RWPE2 (cell line): ENCODE data around the gene LHX2.

Experiments
- ATAC-seq: fragments of 200-7000 bp; cut with Tn5 transposase; 3 replicates; pipeline ENCODE4 v1.9.1; 2021; ENCODE audit warnings: low read depth
- DNase-seq: peaks from one replicate; pipeline ENCODE4 v3.0.0-alpha.2; 2020; ENCODE audit warnings: low spot score
- H3K27ac ChIP-seq: fragments of 450-650 bp; 2 replicates; pipeline ENCODE4 v1.5.1; 2017; ENCODE audit warnings: mild to moderate bottlenecking; ENCODE audit not compliant: poor library complexity, severe bottlenecking
- H3K27me3 ChIP-seq: fragments of 250-450 bp; sonication (Bioruptor Pico); 2 replicates; pipeline ENCODE4 v1.5.1; 2021; ENCODE audit warnings: mild to moderate bottlenecking, moderate library complexity; ENCODE audit not compliant: insufficient read depth, poor library complexity, severe bottlenecking
- H3K36me3 ChIP-seq: fragments of 250-450 bp; sonication (Bioruptor Pico); 2 replicates; pipeline ENCODE4 v1.5.1; 2020; ENCODE audit warnings: low read depth, mild to moderate bottlenecking, moderate library complexity
- H3K4me1 ChIP-seq: fragments of 250-450 bp; sonication (Bioruptor Pico); 2 replicates; pipeline ENCODE4 v1.5.1; 2021; ENCODE audit warnings: mild to moderate bottlenecking, moderate library complexity; ENCODE audit not compliant: insufficient read depth, poor library complexity, severe bottlenecking
- H3K4me3 ChIP-seq: fragments of 250-450 bp; sonication (Bioruptor Pico); 2 replicates; pipeline ENCODE4 v1.5.1; 2021; ENCODE audit warnings: mild to moderate bottlenecking, moderate library complexity; ENCODE audit not compliant: severe bottlenecking
- H3K9me3 ChIP-seq: fragments of 250-450 bp; sonication (Bioruptor Pico); 2 replicates; pipeline ENCODE4 v1.5.1; 2021; ENCODE audit warnings: mild to moderate bottlenecking, moderate library complexity; ENCODE audit not compliant: severe bottlenecking
- TF ChIP-seq, protein P1 (sequence below): fragments of 450-650 bp; IDR thresholded peaks from one replicate; pipeline ENCODE4 v1.5.1; 2017; ENCODE audit warnings: mild to moderate bottlenecking, moderate library complexity; ENCODE audit not compliant: poor library complexity, severe bottlenecking

Gene LHX2

DNA sequence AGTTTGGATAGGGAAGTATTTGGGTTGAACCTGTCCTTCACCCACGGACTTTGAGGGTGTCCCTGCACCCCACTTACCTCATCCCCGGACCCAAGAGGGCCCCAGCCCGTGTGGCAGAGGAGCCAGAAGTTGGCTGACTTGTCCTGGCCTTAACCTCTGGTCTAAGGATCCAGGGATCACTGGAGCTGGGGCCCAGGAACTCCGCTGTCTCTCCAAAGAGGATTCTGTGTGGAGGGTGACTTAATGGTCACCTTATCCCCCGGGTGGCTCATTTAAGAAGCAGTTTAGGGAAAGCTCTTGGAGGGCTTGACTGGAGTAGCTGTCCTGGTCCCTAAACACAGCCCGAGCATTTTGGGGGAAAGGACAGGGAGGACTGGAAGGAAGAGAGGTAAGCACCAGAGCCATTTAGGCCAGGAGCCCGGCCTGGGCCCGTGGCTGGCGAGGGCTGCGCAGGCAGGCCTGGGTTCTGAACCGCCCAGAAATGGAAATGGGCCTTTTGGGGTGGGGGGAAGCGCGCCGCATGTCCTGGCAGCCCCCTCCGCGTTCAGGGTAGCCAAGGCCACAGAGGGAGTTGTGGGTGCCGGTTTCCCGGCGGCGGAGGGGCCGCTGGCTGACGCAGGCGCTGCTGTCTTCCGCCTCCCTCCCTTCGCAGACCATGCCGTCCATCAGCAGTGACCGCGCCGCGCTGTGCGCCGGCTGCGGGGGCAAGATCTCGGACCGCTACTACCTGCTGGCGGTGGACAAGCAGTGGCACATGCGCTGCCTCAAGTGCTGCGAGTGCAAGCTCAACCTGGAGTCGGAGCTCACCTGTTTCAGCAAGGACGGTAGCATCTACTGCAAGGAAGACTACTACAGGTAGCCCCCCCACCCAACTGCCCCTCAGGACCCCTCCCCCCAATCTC lies 2.0 kb downstream of the LHX2 start:
- DNase-seq, result no peak
- H3K27me3 ChIP-seq, result peaks cover 97% of the 10 kb centered on the region
- no peak overlapping the region for H3K4me3 ChIP-seq

DNA sequence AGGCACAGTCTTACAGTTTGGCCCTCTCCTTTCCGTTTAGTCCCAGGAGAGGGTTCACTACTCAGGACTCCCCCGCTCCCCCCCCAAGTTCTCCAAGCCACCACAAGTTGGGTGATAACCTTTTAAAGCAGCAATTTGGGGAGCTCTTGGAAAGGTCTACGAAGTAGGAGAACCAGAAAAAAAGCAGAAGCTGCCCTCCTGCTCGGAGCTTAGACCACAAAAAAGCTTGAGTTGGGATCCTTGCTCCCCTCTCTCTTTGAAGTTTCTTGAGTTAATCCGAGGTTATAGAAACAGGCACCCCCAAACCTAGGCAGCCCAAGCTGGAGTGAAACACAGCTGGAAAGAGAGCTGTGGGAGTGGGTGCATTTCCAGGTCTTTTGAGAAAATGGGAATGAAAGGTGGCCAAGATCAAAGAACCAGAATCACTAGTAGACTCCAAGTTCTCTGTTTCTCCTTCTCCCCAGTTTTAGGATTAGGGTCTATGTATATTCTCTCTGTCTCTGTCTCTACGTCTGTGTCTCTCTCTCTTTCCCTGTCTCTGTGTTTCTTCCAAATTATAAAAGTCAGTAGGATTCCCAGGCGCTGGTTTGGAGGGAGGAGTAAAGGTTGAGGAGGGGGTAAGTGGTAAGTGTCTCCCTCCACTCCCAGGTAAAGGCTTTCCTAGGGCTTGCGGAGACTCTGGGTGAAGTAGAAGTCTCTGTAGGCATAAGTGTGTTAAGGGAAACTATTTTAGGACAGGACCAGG lies 2.8 kb downstream of the LHX2 start:
- TF ChIP-seq, protein P1, sequence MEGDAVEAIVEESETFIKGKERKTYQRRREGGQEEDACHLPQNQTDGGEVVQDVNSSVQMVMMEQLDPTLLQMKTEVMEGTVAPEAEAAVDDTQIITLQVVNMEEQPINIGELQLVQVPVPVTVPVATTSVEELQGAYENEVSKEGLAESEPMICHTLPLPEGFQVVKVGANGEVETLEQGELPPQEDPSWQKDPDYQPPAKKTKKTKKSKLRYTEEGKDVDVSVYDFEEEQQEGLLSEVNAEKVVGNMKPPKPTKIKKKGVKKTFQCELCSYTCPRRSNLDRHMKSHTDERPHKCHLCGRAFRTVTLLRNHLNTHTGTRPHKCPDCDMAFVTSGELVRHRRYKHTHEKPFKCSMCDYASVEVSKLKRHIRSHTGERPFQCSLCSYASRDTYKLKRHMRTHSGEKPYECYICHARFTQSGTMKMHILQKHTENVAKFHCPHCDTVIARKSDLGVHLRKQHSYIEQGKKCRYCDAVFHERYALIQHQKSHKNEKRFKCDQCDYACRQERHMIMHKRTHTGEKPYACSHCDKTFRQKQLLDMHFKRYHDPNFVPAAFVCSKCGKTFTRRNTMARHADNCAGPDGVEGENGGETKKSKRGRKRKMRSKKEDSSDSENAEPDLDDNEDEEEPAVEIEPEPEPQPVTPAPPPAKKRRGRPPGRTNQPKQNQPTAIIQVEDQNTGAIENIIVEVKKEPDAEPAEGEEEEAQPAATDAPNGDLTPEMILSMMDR, result no peak
- Histone ChIP-seq H3K4me3 (no peak overlapping the region), H3K4me1 (no peaks in the 10 kb centered on the region), H3K27me3 (peaks cover 97% of the 10 kb centered on the region), H3K9me3 (no peaks in the 10 kb centered on the region), H3K36me3 (no peaks in the 10 kb centered on the region), H3K27ac (no peak overlapping the region)
- no peak for DNase-seq
- ATAC-seq, result no peak

More for the DNA sequence above, 2.0 kb downstream of the LHX2 start:
- no peak for ATAC-seq
- Histone ChIP-seq H3K36me3 (no peaks in the 10 kb centered on the region), H3K9me3 (no peaks in the 10 kb centered on the region), H3K4me1 (no peaks in the 10 kb centered on the region), H3K27ac (no peak overlapping the region)
- TF ChIP-seq, protein P1, result no peak

DNA sequence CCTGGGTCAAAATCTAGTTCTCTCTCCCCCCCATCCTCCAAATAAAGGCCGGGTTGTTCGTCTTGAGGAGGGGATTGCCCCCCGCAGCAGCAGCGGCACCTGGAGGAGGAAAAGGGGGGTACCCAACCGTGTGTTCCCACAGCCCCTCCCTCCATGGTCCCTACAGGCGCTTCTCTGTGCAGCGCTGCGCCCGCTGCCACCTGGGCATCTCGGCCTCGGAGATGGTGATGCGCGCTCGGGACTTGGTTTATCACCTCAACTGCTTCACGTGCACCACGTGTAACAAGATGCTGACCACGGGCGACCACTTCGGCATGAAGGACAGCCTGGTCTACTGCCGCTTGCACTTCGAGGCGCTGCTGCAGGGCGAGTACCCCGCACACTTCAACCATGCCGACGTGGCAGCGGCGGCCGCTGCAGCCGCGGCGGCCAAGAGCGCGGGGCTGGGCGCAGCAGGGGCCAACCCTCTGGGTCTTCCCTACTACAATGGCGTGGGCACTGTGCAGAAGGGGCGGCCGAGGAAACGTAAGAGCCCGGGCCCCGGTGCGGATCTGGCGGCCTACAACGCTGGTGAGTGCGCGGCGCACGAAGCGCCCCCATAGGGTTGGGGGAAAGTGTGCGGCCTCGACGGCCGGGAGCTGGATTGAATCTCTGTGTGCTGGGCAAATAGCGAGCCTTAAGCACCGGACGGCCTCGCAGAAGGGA lies 3.5 kb downstream of the LHX2 start:
- ATAC-seq, result no peak
- TF ChIP-seq, protein P1, result no peak
- H3K4me1 ChIP-seq, result no peaks in the 10 kb centered on the region

DNA sequence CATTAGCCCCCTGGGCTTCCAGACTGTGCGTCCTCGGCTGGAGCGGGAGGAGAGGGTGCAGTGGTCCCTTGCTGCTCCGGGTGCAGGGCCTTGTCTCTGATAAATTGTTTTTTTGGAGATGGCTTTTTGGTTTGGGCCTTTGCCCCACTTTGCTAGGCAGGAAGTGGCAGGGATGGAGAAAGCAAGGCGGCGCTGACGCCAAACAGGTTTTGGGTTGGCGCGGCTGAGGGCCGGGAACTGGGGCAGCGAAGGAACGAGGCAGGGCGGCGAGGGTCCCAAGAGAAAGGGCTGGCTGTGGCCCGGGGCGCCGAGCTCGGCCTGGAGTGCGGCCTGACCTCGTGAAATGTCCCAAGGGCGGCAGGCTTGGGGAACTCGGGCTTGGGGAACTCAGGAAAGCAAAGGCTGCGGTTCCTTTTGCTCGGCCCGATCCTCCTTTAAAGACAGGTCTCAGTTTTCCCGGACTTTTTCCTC lies 4.1 kb downstream of the LHX2 start:
- peaks cover 97% of the 10 kb centered on the region for H3K27me3 ChIP-seq
- H3K27ac ChIP-seq, result no peak overlapping the region
- no peak overlapping the region for H3K4me3 ChIP-seq

More for the DNA sequence above, 3.5 kb downstream of the LHX2 start:
- Histone ChIP-seq H3K27me3 (peaks cover 97% of the 10 kb centered on the region), H3K27ac (no peak overlapping the region), H3K36me3 (no peaks in the 10 kb centered on the region), H3K4me3 (no peak overlapping the region), H3K9me3 (no peaks in the 10 kb centered on the region)
- no peak for DNase-seq

More for the DNA sequence above, 4.1 kb downstream of the LHX2 start:
- Histone ChIP-seq H3K9me3 (no peaks in the 10 kb centered on the region), H3K4me1 (no peaks in the 10 kb centered on the region), H3K36me3 (no peaks in the 10 kb centered on the region)
- TF ChIP-seq, protein P1, result no peak
- no peak for DNase-seq
- no peak for ATAC-seq
